Dermis lymphatic vessel endothelial cell (primary cell): ENCODE data around the gene H19. TPM values are rescaled to one million over a fixed set of nuclear protein-coding genes. Genes with fewer than 3 reads are reported as not detected.

ENCODE experiments used
- total RNA-seq: library from RNA; depleted of rRNA; stranded (reverse); fragments of >200 nt; gene quantifications from 2 replicates; pipeline ENCODE4 v1.2.1, GENCODE V29; 2014

H19 gene
- total RNA-seq: 11.3 and 128 TPM in 2 replicates

DNA sequence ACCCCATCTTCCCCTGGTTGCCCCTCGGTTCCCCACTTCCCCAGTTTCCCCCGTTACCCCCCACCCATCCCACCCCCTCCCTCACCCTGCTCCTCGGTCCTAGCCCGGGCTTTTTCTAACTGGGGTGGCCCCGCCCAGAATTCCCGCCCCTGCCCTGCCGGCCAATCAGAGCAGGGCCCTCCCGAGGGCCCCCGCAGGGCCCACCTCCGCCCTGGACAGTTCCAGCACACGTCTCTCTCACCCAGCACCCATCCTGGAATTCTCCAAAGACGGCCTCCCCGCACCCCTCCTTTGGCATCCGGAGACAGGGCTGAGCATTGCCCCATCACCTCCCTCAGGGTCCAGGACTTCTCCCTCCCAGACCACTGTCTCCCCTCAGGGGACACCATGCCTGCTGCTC lies at the start of gene H19:
TSS of gene H19 (minus strand) at position 88 of the 400 bp plus-strand sequence.

DNA sequence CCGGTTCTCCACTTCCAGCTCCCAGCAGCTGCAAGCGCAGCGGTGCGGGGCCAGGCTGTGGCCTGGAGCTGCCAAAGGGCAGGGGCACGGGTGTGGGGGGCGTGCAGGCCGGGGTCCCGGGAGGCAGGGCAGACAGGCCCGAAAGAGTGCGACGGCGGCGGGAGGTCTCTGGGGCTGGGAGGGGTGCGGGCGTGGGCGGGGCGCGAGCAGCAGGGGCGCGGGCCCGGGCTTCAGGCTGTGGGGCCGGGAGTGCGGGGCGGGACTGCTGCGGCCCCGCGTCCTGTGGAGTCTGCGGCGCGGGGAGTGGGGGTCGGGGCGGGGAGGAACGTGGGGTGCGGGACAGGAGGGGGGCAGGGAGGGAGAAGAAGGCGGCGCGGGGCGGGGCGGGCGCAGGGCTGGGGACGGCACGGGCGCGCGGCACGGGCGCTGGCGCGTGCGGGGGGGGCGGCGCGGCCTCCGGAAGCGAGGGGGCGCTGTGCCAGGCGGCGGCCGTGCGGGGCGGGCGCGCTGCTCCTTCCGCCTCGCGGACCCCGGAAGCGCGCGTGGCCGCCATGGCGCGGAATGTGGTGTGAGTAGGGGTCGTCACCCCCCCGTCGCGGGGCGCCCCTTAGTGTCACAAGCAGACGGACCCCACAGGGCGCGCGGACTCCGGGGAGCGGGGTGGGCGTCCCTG lies 50.7 kb downstream of the H19 start, which contains the start of gene MRPL23:
TSS of gene MRPL23 (plus strand) at position 521 of the 673 bp plus-strand sequence. CDS start at position 552, 31 bp downstream.

Other genes with a start within 250 kb of the H19 start
- gene IFITM10, start 247.2 kb downstream of the H19 start, total RNA-seq: 0.52 and 0.98 TPM in 2 replicates
- gene CTSD, start 233.9 kb downstream of the H19 start, total RNA-seq: 209 and 595 TPM in 2 replicates
- 0.11 TPM in 1 of 2 replicates, not detected in the other for gene SYT8, start 162.9 kb downstream of the H19 start, total RNA-seq
- not detected in 2 replicates for gene TNNI2, start 158.9 kb downstream of the H19 start, total RNA-seq
- 0.11 TPM in 1 of 2 replicates, not detected in the other for gene LSP1, start 144.8 kb downstream of the H19 start, total RNA-seq
- gene PRR33, start 105.9 kb downstream of the H19 start, total RNA-seq: not detected in 2 replicates
- not detected in 2 replicates for gene TNNT3, start 78.1 kb downstream of the H19 start, total RNA-seq
- 4.1 and 65.3 TPM in 2 replicates for gene MRPL23, start 50.5 kb downstream of the H19 start, total RNA-seq
- gene IGF2, start 141.5 kb upstream of the H19 start, total RNA-seq: 0.60 and 7.3 TPM in 2 replicates
- gene INS, start 163.4 kb upstream of the H19 start, total RNA-seq: not detected in 2 replicates
- gene TH, start 174.0 kb upstream of the H19 start, total RNA-seq: 0.09 TPM in 1 of 2 replicates, not detected in the other